HEK293 (cell line): ENCODE results near the gene GCC2.

ENCODE experiments used
- CTCF ChIA-PET: fragments of 350-600 bp; formaldehyde crosslinking; extraction: SDS; loops from one replicate; lab custom pipeline; 2021; ENCODE audit warnings: antibody characterized with exemption; lab: Yijun Ruan, JAX
- POLR2A ChIA-PET: fragments of 300-600 bp; formaldehyde crosslinking; extraction: SDS; loops from one replicate; lab custom pipeline; 2020; ENCODE audit warnings: antibody characterized with exemption, inconsistent platforms; lab: Yijun Ruan, JAX
- H3K27ac ChIP-seq: fragments of 200-500 bp; sonication (Bioruptor generic); 2 replicates; pipeline ENCODE4 v1.5.1; 2014; ENCODE audit warnings: low read depth, low read length, control low read depth, inconsistent platforms; ENCODE audit errors: extremely low read depth
- H3K36me3 ChIP-seq, 2 experiments: fragments of 200-500 bp in 1 of 2; sonication (Bioruptor generic) in 1 of 2; 1 replicate in 1 of 2; 2 replicates in 1 of 2; pipeline ENCODE4 v1.5.1; 2014 to 2017; ENCODE audit warnings: inconsistent platforms in 2 of 2, low read length in 2 of 2; ENCODE audit not compliant: control insufficient read depth in 2 of 2, insufficient read depth in 1 of 2
- H3K4me1 ChIP-seq: fragments of 200-500 bp; sonication (Bioruptor generic); 2 replicates; pipeline ENCODE4 v1.5.1; 2014; ENCODE audit warnings: mild to moderate bottlenecking, low read length, inconsistent platforms; ENCODE audit not compliant: control insufficient read depth, insufficient read depth
- H3K4me3 ChIP-seq: 2 replicates; pipeline ENCODE4 v1.5.1; 2011; ENCODE audit warnings: low read depth, mild to moderate bottlenecking, control low read depth, low read length, moderate library complexity
- H3K9me3 ChIP-seq: fragments of 200-500 bp; sonication (Bioruptor generic); 2 replicates; pipeline ENCODE4 v1.5.1; 2014; ENCODE audit warnings: low read depth, low read length, inconsistent platforms; ENCODE audit not compliant: control insufficient read depth, insufficient read depth
- EGR2 ChIP-seq: fragments of 450-650 bp; formaldehyde crosslinking; IDR thresholded peaks from 2 replicates; pipeline ENCODE4 v1.5.1; 2016; ENCODE audit warnings: low read depth, missing biosample characterization, missing genetic modification characterization
- HOXA7 ChIP-seq: sonication (generic); formaldehyde crosslinking; IDR thresholded peaks from 2 replicates; pipeline ENCODE4 v1.8.1; 2022; ENCODE audit warnings: missing genetic modification reagents, borderline replicate concordance
- MZF1 ChIP-seq: fragments of 450-650 bp; formaldehyde crosslinking; IDR thresholded peaks from 2 replicates; pipeline ENCODE4 v1.5.1; 2017; ENCODE audit warnings: missing biosample characterization, missing genetic modification characterization, borderline replicate concordance
- SCRT1 ChIP-seq: fragments of 450-650 bp; formaldehyde crosslinking; IDR thresholded peaks from 2 replicates; pipeline ENCODE4 v1.5.1; 2016; ENCODE audit warnings: missing biosample characterization, missing genetic modification characterization, borderline replicate concordance
- SETDB1 ChIP-seq: IDR thresholded peaks from one replicate; pipeline ENCODE4 v1.6.1; 2017; ENCODE audit warnings: mild to moderate bottlenecking, low read length, moderate library complexity, mixed read lengths; ENCODE audit not compliant: insufficient read length
- ZFHX2 ChIP-seq: fragments of 450-650 bp; formaldehyde crosslinking; conservative IDR thresholded peaks from 2 replicates; pipeline ENCODE4 v1.5.1; 2016; ENCODE audit warnings: missing biosample characterization, missing genetic modification characterization
- ZNF2 ChIP-seq: fragments of 450-650 bp; formaldehyde crosslinking; IDR thresholded peaks from 2 replicates; pipeline ENCODE4 v1.5.1; 2016; ENCODE audit warnings: missing biosample characterization, missing genetic modification characterization
- ZNF23 ChIP-seq: fragments of 450-650 bp; formaldehyde crosslinking; IDR thresholded peaks from 2 replicates; pipeline ENCODE4 v1.5.1; 2016; ENCODE audit warnings: missing biosample characterization, missing genetic modification characterization, borderline replicate concordance
- ZNF239 ChIP-seq: fragments of 450-650 bp; formaldehyde crosslinking; IDR thresholded peaks from 2 replicates; pipeline ENCODE4 v1.5.1; 2016; ENCODE audit warnings: missing biosample characterization, missing genetic modification characterization
- ZNF621 ChIP-seq: fragments of 450-650 bp; formaldehyde crosslinking; IDR thresholded peaks from 2 replicates; pipeline ENCODE4 v1.5.1; 2017; ENCODE audit warnings: missing biosample characterization, missing genetic modification characterization
- ZNF747 ChIP-seq: fragments of 450-650 bp; formaldehyde crosslinking; IDR thresholded peaks from 2 replicates; pipeline ENCODE4 v1.5.1; 2016; ENCODE audit warnings: missing biosample characterization, missing genetic modification characterization
- ZNF837 ChIP-seq: fragments of 450-650 bp; formaldehyde crosslinking; IDR thresholded peaks from 2 replicates; pipeline ENCODE4 v1.5.1; 2016; ENCODE audit warnings: missing biosample characterization, missing genetic modification characterization
- TF ChIP-seq, protein P1 (sequence below): fragments of 450-650 bp; formaldehyde crosslinking; IDR thresholded peaks from 2 replicates; pipeline ENCODE4 v1.5.1; 2017; ENCODE audit warnings: missing biosample characterization, mild to moderate bottlenecking, missing genetic modification characterization, moderate library complexity
- TF ChIP-seq, protein P2 (sequence below): sonication (generic); formaldehyde crosslinking; IDR thresholded peaks from 2 replicates; pipeline ENCODE4 v1.8.1; 2022; ENCODE audit warnings: mild to moderate bottlenecking, moderate library complexity, missing genetic modification reagents
- TF ChIP-seq, protein P3 (sequence below): IDR thresholded peaks from 2 replicates; pipeline ENCODE4 v1.6.1; 2011; ENCODE audit warnings: mild to moderate bottlenecking, low read depth, low read length, borderline replicate concordance
- TF ChIP-seq, protein P4 (sequence below): fragments of 450-650 bp; IDR thresholded peaks from 2 replicates; pipeline ENCODE4 v1.5.1; 2018; ENCODE audit warnings: missing biosample characterization, mild to moderate bottlenecking, missing genetic modification characterization
- TF ChIP-seq, protein P5 (sequence below): fragments of 450-650 bp; formaldehyde crosslinking; IDR thresholded peaks from 2 replicates; pipeline ENCODE4 v1.5.1; 2016; ENCODE audit warnings: missing biosample characterization, missing genetic modification characterization

GCC2 gene

DNA sequence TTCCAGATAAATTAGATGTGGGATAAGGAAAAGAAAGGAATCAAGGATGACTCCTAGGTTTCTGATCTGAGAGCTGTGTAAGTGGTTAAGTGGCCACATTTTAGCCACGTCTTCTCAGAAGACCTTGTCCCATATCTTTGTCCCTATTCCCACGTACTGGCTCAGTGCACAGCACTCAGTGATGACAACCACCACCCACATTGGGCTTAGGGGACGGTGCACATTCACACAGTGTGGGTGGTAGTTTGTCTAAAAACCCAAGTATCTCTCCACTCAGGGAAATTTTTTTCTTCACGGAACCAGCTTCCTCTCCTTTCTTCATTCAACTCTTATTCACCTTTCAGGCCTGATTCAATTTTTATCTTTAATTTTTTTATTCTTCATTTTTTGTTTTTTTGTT is 30.6 kb upstream of the GCC2 start:
- no peaks in the 10 kb centered on the region for H3K9me3 ChIP-seq
- POLR2A ChIA-PET, result no interaction called here
- no peaks in the 10 kb centered on the region for H3K36me3 ChIP-seq
- H3K4me1 ChIP-seq, result no peaks in the 10 kb centered on the region
- CTCF ChIA-PET, result interaction anchor here (0.7 kb wide), 1 partner anchor 151 kb away, joined by 4 read pairs; no protein-coding TSS in a partner anchor
- no peak overlapping the region for H3K4me3 ChIP-seq
- TF ChIP-seq SCRT1 (tag by site-specific recombination), result no peak
- TF ChIP-seq, protein P1, sequence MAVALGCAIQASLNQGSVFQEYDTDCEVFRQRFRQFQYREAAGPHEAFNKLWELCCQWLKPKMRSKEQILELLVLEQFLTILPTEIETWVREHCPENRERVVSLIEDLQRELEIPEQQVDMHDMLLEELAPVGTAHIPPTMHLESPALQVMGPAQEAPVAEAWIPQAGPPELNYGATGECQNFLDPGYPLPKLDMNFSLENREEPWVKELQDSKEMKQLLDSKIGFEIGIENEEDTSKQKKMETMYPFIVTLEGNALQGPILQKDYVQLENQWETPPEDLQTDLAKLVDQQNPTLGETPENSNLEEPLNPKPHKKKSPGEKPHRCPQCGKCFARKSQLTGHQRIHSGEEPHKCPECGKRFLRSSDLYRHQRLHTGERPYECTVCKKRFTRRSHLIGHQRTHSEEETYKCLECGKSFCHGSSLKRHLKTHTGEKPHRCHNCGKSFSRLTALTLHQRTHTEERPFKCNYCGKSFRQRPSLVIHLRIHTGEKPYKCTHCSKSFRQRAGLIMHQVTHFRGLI (tag by site-specific recombination), result no peak
- peak; percentile 52 for TF ChIP-seq ZFHX2 (tag by site-specific recombination)
- no peak for TF ChIP-seq ZNF23 (tag by site-specific recombination)
- no peak for TF ChIP-seq ZNF837
- no peak for TF ChIP-seq ZNF2
- TF ChIP-seq, protein P2, sequence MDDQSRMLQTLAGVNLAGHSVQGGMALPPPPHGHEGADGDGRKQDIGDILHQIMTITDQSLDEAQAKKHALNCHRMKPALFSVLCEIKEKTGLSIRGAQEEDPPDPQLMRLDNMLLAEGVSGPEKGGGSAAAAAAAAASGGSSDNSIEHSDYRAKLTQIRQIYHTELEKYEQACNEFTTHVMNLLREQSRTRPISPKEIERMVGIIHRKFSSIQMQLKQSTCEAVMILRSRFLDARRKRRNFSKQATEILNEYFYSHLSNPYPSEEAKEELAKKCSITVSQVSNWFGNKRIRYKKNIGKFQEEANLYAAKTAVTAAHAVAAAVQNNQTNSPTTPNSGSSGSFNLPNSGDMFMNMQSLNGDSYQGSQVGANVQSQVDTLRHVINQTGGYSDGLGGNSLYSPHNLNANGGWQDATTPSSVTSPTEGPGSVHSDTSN (CRISPR knock-in tag), result no peak
- TF ChIP-seq, protein P3, sequence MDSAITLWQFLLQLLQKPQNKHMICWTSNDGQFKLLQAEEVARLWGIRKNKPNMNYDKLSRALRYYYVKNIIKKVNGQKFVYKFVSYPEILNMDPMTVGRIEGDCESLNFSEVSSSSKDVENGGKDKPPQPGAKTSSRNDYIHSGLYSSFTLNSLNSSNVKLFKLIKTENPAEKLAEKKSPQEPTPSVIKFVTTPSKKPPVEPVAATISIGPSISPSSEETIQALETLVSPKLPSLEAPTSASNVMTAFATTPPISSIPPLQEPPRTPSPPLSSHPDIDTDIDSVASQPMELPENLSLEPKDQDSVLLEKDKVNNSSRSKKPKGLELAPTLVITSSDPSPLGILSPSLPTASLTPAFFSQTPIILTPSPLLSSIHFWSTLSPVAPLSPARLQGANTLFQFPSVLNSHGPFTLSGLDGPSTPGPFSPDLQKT, result no peak
- peak; percentile 71 for TF ChIP-seq EGR2 (tag by site-specific recombination)
- no peak for TF ChIP-seq ZNF747 (tag by site-specific recombination)
- TF ChIP-seq, protein P4, sequence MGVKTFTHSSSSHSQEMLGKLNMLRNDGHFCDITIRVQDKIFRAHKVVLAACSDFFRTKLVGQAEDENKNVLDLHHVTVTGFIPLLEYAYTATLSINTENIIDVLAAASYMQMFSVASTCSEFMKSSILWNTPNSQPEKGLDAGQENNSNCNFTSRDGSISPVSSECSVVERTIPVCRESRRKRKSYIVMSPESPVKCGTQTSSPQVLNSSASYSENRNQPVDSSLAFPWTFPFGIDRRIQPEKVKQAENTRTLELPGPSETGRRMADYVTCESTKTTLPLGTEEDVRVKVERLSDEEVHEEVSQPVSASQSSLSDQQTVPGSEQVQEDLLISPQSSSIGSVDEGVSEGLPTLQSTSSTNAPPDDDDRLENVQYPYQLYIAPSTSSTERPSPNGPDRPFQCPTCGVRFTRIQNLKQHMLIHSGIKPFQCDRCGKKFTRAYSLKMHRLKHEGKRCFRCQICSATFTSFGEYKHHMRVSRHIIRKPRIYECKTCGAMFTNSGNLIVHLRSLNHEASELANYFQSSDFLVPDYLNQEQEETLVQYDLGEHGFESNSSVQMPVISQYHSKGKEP (tag by site-specific recombination), result no peak
- TF ChIP-seq SETDB1, result no peak
- no peak for TF ChIP-seq MZF1 (tag by site-specific recombination)
- no peak overlapping the region for H3K27ac ChIP-seq

DNA sequence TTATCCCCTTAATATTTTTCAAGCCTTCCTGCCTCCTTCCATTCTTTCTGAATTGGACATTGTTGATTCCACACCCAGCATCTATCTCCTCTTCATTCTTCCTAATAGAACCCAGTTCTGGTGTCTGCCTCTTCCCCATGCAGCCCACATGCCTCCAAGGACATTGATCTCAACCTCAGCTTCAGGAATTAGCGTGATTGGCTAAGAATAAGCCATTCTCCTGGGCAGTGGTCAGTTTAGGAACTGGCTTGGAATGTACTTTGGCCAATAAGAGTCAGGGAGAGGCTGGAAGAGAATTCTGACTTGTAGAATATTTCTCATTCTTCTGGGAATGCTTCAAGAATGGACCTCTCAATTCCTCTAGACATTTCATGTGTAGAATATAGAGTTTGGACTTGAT is 25.9 kb upstream of the GCC2 start:
- H3K4me1 ChIP-seq, result no peaks in the 10 kb centered on the region
- H3K27ac ChIP-seq, result no peak overlapping the region
- no peaks in the 10 kb centered on the region for H3K9me3 ChIP-seq
- TF ChIP-seq ZNF239 (tag by site-specific recombination) (no peak), HOXA7 (no peak)
- TF ChIP-seq, all 188 proteins: peak for 0
- ChIA-PET CTCF (no interaction called here), POLR2A (no interaction called here)
- no peak overlapping the region for H3K4me3 ChIP-seq
- no peaks in the 10 kb centered on the region for H3K36me3 ChIP-seq

DNA sequence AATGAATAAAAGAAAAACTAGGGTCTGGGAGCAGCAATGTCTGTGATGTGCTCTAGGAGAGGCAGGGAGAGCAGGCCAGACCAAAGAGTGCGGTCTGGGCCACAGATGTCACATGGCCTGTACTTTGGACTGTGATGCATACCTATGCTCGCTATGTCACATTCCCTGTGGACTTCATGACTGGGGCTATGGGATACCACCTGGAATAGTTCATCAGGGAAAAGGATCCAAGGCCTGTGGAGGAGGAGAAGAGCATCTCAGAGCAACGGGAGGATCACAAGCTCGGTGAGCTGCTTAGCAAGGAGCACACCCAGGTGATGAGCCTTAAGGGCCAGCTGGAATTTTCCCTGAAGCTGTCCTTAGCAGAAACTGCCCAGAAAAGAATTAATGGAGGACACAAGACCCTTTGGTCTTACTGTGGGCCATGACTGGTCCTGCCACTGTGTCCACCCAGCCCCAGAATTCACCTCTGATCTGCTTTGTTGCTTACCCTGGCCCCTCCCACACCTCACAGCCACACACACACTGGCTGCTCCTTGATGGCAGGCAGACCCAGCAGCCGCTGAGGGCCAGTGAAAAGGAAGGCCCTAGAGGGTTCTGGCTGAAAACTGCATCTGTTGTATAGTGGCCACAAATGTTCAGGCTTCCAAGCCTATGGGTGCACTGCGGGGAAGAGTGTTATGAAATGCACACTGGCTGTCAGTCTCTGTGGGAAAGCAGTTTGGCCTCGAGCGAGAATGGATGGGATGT is 25.3 kb upstream of the GCC2 start:
- H3K36me3 ChIP-seq, result no peaks in the 10 kb centered on the region
- TF ChIP-seq, protein P5, sequence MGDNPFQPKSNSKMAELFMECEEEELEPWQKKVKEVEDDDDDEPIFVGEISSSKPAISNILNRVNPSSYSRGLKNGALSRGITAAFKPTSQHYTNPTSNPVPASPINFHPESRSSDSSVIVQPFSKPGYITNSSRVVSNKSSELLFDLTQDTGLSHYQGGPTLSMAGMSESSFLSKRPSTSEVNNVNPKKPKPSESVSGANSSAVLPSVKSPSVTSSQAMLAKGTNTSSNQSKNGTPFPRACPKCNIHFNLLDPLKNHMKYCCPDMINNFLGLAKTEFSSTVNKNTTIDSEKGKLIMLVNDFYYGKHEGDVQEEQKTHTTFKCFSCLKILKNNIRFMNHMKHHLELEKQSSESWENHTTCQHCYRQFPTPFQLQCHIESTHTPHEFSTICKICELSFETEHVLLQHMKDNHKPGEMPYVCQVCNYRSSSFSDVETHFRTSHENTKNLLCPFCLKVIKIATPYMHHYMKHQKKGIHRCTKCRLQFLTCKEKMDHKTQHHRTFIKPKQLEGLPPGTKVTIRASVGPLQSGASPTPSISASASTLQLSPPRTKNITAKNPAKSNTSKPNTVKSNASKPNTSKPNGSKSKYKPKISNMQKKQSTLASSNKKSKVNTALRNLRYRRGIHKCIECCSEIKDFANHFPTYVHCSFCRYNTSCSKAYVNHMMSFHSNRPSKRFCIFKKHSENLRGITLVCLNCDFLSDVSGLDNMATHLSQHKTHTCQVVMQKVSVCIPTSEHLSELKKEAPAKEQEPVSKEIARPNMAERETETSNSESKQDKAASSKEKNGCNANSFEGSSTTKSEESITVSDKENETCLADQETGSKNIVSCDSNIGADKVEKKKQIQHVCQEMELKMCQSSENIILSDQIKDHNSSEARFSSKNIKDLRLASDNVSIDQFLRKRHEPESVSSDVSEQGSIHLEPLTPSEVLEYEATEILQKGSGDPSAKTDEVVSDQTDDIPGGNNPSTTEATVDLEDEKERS (tag by site-specific recombination), result no peak
- no peak for TF ChIP-seq ZNF621 (tag by site-specific recombination)
- H3K9me3 ChIP-seq, result no peaks in the 10 kb centered on the region
- no peaks in the 10 kb centered on the region for H3K4me1 ChIP-seq
- no peak overlapping the region for H3K27ac ChIP-seq
- no peak overlapping the region for H3K4me3 ChIP-seq
- CTCF ChIA-PET, result no interaction called here
- POLR2A ChIA-PET, result no interaction called here
